Activated CD4-positive, alpha-beta memory T cell treated with anti-CD3 and anti-CD28 coated beads for 36 hours (primary cell): ENCODE measurements around the gene IL3. TPM values are rescaled to one million over a fixed set of nuclear protein-coding genes. Genes with fewer than 3 reads are reported as not detected.

Experiments
- CTCF ChIA-PET: fragments of 350-600 bp; sonication (Branson Sonifier 250); formaldehyde crosslinking; loops from one replicate; lab custom pipeline; 2021; ENCODE audit warnings: antibody characterized with exemption, inconsistent platforms; lab: Charles Lee
- POLR2A ChIA-PET: fragments of 350-600 bp; sonication (Branson Sonifier 250); formaldehyde crosslinking; loops from one replicate; lab custom pipeline; 2021; ENCODE audit warnings: antibody characterized with exemption; lab: Charles Lee
- DNase-seq: peaks from one replicate; pipeline ENCODE4 v3.0.0-alpha.2; 2020
- H3K27ac Mint-ChIP-seq: one replicate; pipeline ENCODE4 v1.8.0; 2021; ENCODE audit warnings: mixed read lengths
- H3K27me3 Mint-ChIP-seq: one replicate; pipeline ENCODE4 v1.8.0; 2021; ENCODE audit warnings: mixed read lengths
- H3K36me3 Mint-ChIP-seq: one replicate; pipeline ENCODE4 v1.8.0; 2021; ENCODE audit warnings: mixed read lengths
- H3K4me1 Mint-ChIP-seq: one replicate; pipeline ENCODE4 v1.8.0; 2021; ENCODE audit warnings: low read depth, mixed read lengths
- H3K4me3 Mint-ChIP-seq: one replicate; pipeline ENCODE4 v1.8.0; 2021; ENCODE audit warnings: mild to moderate bottlenecking, mixed read lengths
- H3K9me3 Mint-ChIP-seq: one replicate; pipeline ENCODE4 v1.8.0; 2021; ENCODE audit warnings: mixed read lengths
- intact Hi-C: fragments of 100-400 bp; cut with micrococcal nuclease; formaldehyde crosslinking; loops from one replicate; pipeline ENCODE4 v1.15.1; 2023
- total RNA-seq, 2 experiments: library from RNA; stranded (reverse); gene quantifications; one replicate each; pipeline ENCODE4 v1.2.3, GENCODE V29; 2021

IL3 gene
- total RNA-seq, 2 experiments from 2014 or later, result 23.1 to 23.3 TPM

GRCh38 chr5:132019337-132019736 is 41.1 kb upstream of the IL3 start:
- intact Hi-C loops, result loop anchor here (1.0 kb wide), 1 partner anchor 9 kb away; no protein-coding TSS in a partner anchor
- no peak overlapping the region for H3K4me3 Mint-ChIP-seq
- H3K4me1 Mint-ChIP-seq, result peaks cover 52% of the 10 kb centered on the region
- H3K36me3 Mint-ChIP-seq, result no peaks in the 10 kb centered on the region
- H3K27me3 Mint-ChIP-seq, result peaks cover 23% of the 10 kb centered on the region
- CTCF ChIA-PET, result interaction anchor here (0.8 to 2.0 kb wide), 7 partner anchors 8 to 44 kb away, joined by 3 to 10 read pairs (median 4); partner anchors contain the start of gene ACSL6
- DNase-seq, result no peak
- no peaks in the 10 kb centered on the region for H3K9me3 Mint-ChIP-seq
- H3K27ac Mint-ChIP-seq, result no peak overlapping the region
- POLR2A ChIA-PET, result interaction anchor here (1.0 to 1.9 kb wide), 2 partner anchors 66 to 223 kb away, joined by 3 to 4 read pairs; partner anchors contain the start of gene FNIP1

GRCh38 chr5:132019857-132020555 is 40.4 kb upstream of the IL3 start:
- intact Hi-C loops, result loop anchor here (1.0 to 10.0 kb wide), 13 partner anchors 8 to 765 kb away; partner anchors contain the start of genes FNIP1 and RAPGEF6
- Mint-ChIP-seq H3K4me3 (peak overlapping the region; percentile 11), H3K27ac (peak overlapping the region; percentile 90), H3K36me3 (no peaks in the 10 kb centered on the region), H3K4me1 (peaks cover 52% of the 10 kb centered on the region), H3K27me3 (peaks cover 22% of the 10 kb centered on the region), H3K9me3 (no peaks in the 10 kb centered on the region)
- DNase-seq, result peak; percentile 91
- POLR2A ChIA-PET, result interaction anchor here (0.6 to 1.9 kb wide), 3 partner anchors 63 to 223 kb away, joined by 3 to 4 read pairs (median 3); partner anchors contain the start of gene FNIP1
- CTCF ChIA-PET, result interaction anchor here (0.8 to 2.0 kb wide), 7 partner anchors 9 to 43 kb away, joined by 3 to 10 read pairs (median 4); partner anchors contain the start of gene ACSL6

GRCh38 chr5:132020568-132021339 is 39.7 kb upstream of the IL3 start:
- peaks cover 52% of the 10 kb centered on the region for H3K4me1 Mint-ChIP-seq
- H3K27ac Mint-ChIP-seq, result peak overlapping the region; percentile 90
- DNase-seq, result no peak
- H3K4me3 Mint-ChIP-seq, result peak overlapping the region; percentile 7
- ChIA-PET POLR2A (no interaction called here), CTCF (interaction anchor here (1.0 to 1.7 kb wide), 5 partner anchors 11 to 42 kb away, joined by 3 to 10 read pairs (median 5); no protein-coding TSS in a partner anchor)
- no peaks in the 10 kb centered on the region for H3K36me3 Mint-ChIP-seq
- H3K9me3 Mint-ChIP-seq, result no peaks in the 10 kb centered on the region
- intact Hi-C loops, result loop anchor here (1.0 to 10.0 kb wide), 12 partner anchors 8 to 766 kb away; partner anchors contain the start of genes FNIP1 and RAPGEF6
- H3K27me3 Mint-ChIP-seq, result peaks cover 19% of the 10 kb centered on the region

GRCh38 chr5:132021654-132022053 is 38.8 kb upstream of the IL3 start:
- Mint-ChIP-seq H3K36me3 (no peaks in the 10 kb centered on the region), H3K9me3 (no peaks in the 10 kb centered on the region), H3K4me3 (no peak overlapping the region), H3K27me3 (peaks cover 11% of the 10 kb centered on the region), H3K4me1 (peaks cover 46% of the 10 kb centered on the region), H3K27ac (no peak overlapping the region)
- CTCF ChIA-PET, result interaction anchor here (1.2 kb wide), 1 partner anchor 41 kb away, joined by 5 read pairs; no protein-coding TSS in a partner anchor
- no peak for DNase-seq
- intact Hi-C loops, result loop anchor here (2.0 to 10.0 kb wide), 4 partner anchors 274 to 767 kb away; no protein-coding TSS in a partner anchor
- POLR2A ChIA-PET, result no interaction called here

DNA sequence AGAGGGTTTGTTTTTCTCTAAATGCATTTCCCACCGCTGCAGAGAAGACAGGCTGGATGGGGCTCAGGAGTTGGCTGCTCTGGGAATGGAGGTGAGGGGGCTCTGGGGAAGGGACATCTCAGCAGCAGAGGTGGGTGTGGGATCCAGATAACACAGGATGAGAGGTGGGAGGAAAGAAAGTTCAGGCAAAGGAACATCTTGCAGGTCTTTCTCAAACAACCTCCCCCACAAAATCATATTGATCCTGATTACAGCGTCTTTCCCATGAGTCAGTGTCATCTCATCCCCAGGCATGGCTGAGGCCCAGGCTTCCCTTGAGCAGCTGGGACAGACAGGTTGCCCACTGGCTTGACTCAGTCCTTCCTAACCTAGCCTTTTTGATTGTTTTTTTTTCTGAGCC is 37.7 kb upstream of the IL3 start:
- Mint-ChIP-seq H3K4me1 (peaks cover 45% of the 10 kb centered on the region), H3K9me3 (no peaks in the 10 kb centered on the region), H3K27me3 (peaks cover 5% of the 10 kb centered on the region), H3K36me3 (no peaks in the 10 kb centered on the region), H3K27ac (no peak overlapping the region), H3K4me3 (no peak overlapping the region)
- ChIA-PET POLR2A (no interaction called here), CTCF (interaction anchor here (0.6 kb wide), 1 partner anchor 59 kb away, joined by 3 read pairs; no protein-coding TSS in a partner anchor)
- intact Hi-C loops, result loop anchor here (5.0 to 10.0 kb wide), 3 partner anchors 275 to 768 kb away; no protein-coding TSS in a partner anchor
- peak; percentile 69 for DNase-seq

DNA sequence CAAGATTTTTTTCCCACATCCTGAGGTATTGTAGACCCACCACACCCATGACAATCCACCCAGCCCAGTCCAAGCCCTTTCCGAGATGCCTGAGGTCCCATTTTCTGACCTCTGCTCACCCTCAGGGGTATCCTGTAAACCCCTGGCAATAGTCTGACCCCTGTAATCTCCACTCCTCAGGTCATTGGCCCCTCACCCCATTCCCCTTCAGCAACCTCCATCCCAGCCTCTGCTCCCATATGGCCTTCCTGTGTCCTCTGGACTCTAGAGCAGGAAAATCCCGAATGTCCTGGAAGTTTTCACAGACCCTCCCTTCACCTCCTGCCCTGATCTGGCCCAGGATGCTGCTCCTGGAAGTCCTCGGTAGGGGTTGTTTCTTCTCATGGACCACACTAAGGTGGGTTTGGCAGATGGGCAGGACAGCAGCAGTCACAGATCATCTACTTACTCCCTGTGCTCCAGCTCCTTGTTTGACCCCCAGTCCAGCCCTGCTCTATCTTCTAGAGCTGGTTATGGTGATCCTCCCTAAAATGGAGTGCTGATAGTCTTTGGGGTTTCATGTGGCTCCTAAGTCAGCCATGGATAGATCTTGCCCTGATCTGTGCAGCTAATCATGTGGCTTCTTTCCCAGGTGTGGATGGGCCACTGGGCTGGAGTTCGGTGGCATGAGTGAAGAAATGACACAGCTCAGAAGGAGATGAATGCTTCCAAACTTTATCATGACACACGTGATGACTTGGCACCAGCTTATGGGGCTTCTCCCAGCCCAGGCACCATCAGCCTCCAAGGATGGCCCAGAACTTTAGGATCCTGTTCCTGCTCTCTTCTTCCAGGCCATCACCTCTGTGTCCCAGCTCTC is 37.0 kb upstream of the IL3 start:
- no peak for DNase-seq
- peaks cover 2% of the 10 kb centered on the region for H3K27me3 Mint-ChIP-seq
- no peak overlapping the region for H3K4me3 Mint-ChIP-seq
- no peak overlapping the region for H3K27ac Mint-ChIP-seq
- no peaks in the 10 kb centered on the region for H3K36me3 Mint-ChIP-seq
- ChIA-PET CTCF (interaction anchor here (0.5 to 1.4 kb wide), 4 partner anchors 16 to 1182 kb away, joined by 3 to 4 read pairs (median 3); no protein-coding TSS in a partner anchor), POLR2A (no interaction called here)
- no peaks in the 10 kb centered on the region for H3K9me3 Mint-ChIP-seq
- peaks cover 40% of the 10 kb centered on the region for H3K4me1 Mint-ChIP-seq
- intact Hi-C loops, result loop anchor here (5.0 to 10.0 kb wide), 3 partner anchors 276 to 769 kb away; no protein-coding TSS in a partner anchor

DNA sequence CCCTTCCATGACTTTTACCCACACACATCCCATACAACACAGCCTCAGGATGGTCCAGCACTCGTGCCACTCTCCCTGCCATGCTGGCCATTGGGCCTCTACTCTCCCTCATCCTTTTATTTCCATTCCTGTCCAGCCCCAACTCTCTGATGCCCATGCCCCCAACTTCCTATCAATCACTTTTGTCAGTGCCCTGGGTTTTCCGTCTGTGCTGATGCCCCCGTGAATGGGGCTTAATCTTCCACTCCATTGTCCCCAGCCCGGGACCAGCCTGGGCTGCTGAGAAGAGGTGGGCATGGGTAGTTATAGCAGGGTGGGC is 36.4 kb upstream of the IL3 start:
- intact Hi-C loops, result loop anchor here (5.0 to 10.0 kb wide), 3 partner anchors 277 to 769 kb away; no protein-coding TSS in a partner anchor
- Mint-ChIP-seq H3K27ac (no peak overlapping the region), H3K4me3 (no peak overlapping the region), H3K4me1 (peaks cover 35% of the 10 kb centered on the region), H3K36me3 (no peaks in the 10 kb centered on the region), H3K9me3 (no peaks in the 10 kb centered on the region), H3K27me3 (peaks cover 2% of the 10 kb centered on the region)
- CTCF ChIA-PET, result interaction anchor here (0.6 to 1.4 kb wide), 3 partner anchors 16 to 1181 kb away, joined by 3 to 4 read pairs (median 3); no protein-coding TSS in a partner anchor
- DNase-seq, result no peak
- POLR2A ChIA-PET, result no interaction called here

- H3K27me3 Mint-ChIP-seq, result peaks cover 3% of the 10 kb centered on the region
- CTCF ChIA-PET, result interaction anchor here (1.2 to 1.4 kb wide), 3 partner anchors 17 to 436 kb away, joined by 3 to 4 read pairs (median 4); no protein-coding TSS in a partner anchor
Observed at GRCh38 chr5:132024789-132025402, 35.6 kb upstream of the IL3 start.

GRCh38 chr5:132025403-132025971 is 35.0 kb upstream of the IL3 start:
- no peaks in the 10 kb centered on the region for H3K9me3 Mint-ChIP-seq
- peaks cover 24% of the 10 kb centered on the region for H3K4me1 Mint-ChIP-seq
- no peak for DNase-seq
- ChIA-PET POLR2A (no interaction called here), CTCF (interaction anchor here (1.2 to 1.4 kb wide), 2 partner anchors 18 to 38 kb away, joined by 4 read pairs; no protein-coding TSS in a partner anchor)
- peaks cover 3% of the 10 kb centered on the region for H3K27me3 Mint-ChIP-seq
- no peak overlapping the region for H3K27ac Mint-ChIP-seq
- H3K36me3 Mint-ChIP-seq, result no peaks in the 10 kb centered on the region
- intact Hi-C loops, result loop anchor here (10.0 kb wide), 1 partner anchor 771 kb away; no protein-coding TSS in a partner anchor
- H3K4me3 Mint-ChIP-seq, result no peak overlapping the region

More at GRCh38 chr5:132024789-132025402, 35.6 kb upstream of the IL3 start:
- Mint-ChIP-seq H3K9me3 (no peaks in the 10 kb centered on the region), H3K4me1 (peaks cover 30% of the 10 kb centered on the region), H3K4me3 (no peak overlapping the region), H3K27ac (no peak overlapping the region), H3K36me3 (no peaks in the 10 kb centered on the region)
- intact Hi-C loops, result loop anchor here (5.0 to 10.0 kb wide), 3 partner anchors 278 to 770 kb away; no protein-coding TSS in a partner anchor
- POLR2A ChIA-PET, result no interaction called here
- DNase-seq, result no peak

DNA sequence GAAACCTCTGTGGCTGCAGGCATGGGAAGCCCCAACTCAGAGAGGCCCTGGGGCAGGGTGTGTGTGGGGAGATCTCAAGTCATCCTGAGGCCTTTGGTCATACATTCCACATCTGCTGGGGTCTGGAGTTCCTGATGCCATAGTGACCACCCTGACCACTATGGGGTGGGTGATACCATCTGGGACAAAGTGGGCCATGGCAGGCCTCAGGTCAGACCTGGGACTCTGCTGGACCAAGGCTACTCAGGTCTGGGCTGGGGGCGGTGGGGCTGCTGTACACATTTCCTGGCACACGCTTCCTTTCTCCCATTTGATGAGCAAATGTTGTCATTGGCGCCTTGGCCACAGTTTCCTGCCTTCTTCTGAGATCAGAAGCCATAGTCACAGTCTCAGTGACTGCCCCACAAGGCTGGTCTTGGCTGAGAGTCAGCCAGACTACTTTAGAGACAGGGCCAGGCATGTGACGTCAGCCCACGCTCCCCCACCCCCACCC is 33.9 kb upstream of the IL3 start:
- ChIA-PET POLR2A (no interaction called here), CTCF (no interaction called here)
- Mint-ChIP-seq H3K27me3 (peaks cover 5% of the 10 kb centered on the region), H3K36me3 (no peaks in the 10 kb centered on the region), H3K9me3 (no peaks in the 10 kb centered on the region), H3K4me3 (no peak overlapping the region), H3K4me1 (peaks cover 16% of the 10 kb centered on the region), H3K27ac (peak overlapping the region; percentile 56)
- peak; percentile 74 for DNase-seq
- intact Hi-C loops, result loop anchor here (10.0 kb wide), 1 partner anchor 772 kb away; no protein-coding TSS in a partner anchor
